Measurements from ENCODE around the gene NVL.

Gene NVL

GRCh38 chr1:224201853-224202252 is 128.1 kb downstream of the NVL start:
- Mint-ChIP-seq H3K4me3 (no peak overlapping the region), H3K4me1 (ENCODE audit: low read depth in 2 of 2) (peaks cover 5 to 7% of the 10 kb centered on the region in 2 donors), H3K36me3 (ENCODE audit: insufficient read depth) (peaks cover 6% of the 10 kb centered on the region), H3K27ac (no peak overlapping the region), H3K9me3 (no peaks in the 10 kb centered on the region), H3K27me3 (no peaks in the 10 kb centered on the region)
- DNase-seq = no peak
- no peak for ATAC-seq (replicated peaks)

GRCh38 chr1:224201383-224201782 is 128.6 kb downstream of the NVL start:
- peaks cover 6% of the 10 kb centered on the region for H3K36me3 Mint-ChIP-seq (ENCODE audit: insufficient read depth)
- peaks cover 5 to 7% of the 10 kb centered on the region in 2 donors for H3K4me1 Mint-ChIP-seq (ENCODE audit: low read depth in 2 of 2)
- DNase-seq = no peak
- H3K4me3 Mint-ChIP-seq = no peak overlapping the region
- no peak for ATAC-seq (replicated peaks)
- H3K27me3 Mint-ChIP-seq = no peaks in the 10 kb centered on the region
- H3K9me3 Mint-ChIP-seq = no peaks in the 10 kb centered on the region
- H3K27ac Mint-ChIP-seq = no peak overlapping the region

- Mint-ChIP-seq H3K27ac (no peak overlapping the region), H3K9me3 (no peaks in the 10 kb centered on the region), H3K4me1 (ENCODE audit: low read depth in 2 of 2) (peaks cover 2 to 4% of the 10 kb centered on the region in 2 donors), H3K36me3 (ENCODE audit: insufficient read depth) (peaks cover 16% of the 10 kb centered on the region), H3K27me3 (no peaks in the 10 kb centered on the region), H3K4me3 (no peak overlapping the region)
- DNase-seq = no peak
- ATAC-seq (replicated peaks) = no peak
Observed at GRCh38 chr1:224199679-224200078, 130.3 kb downstream of the NVL start.

- H3K4me1 Mint-ChIP-seq (ENCODE audit: low read depth in 2 of 2) = peaks cover 0 to 4% of the 10 kb centered on the region in 2 donors
- H3K4me3 Mint-ChIP-seq = no peak overlapping the region
- ATAC-seq (replicated peaks) (no peak), DNase-seq (no peak)
- H3K36me3 Mint-ChIP-seq (ENCODE audit: insufficient read depth) = peaks cover 27% of the 10 kb centered on the region
- no peak overlapping the region for H3K27ac Mint-ChIP-seq
- H3K27me3 Mint-ChIP-seq = no peaks in the 10 kb centered on the region
- H3K9me3 Mint-ChIP-seq = no peaks in the 10 kb centered on the region
Observed at GRCh38 chr1:224198572-224198971, 131.4 kb downstream of the NVL start.

GRCh38 chr1:224196813-224197600 is 133.0 kb downstream of the NVL start:
- peak overlapping the region in 1 of 2 donors; percentile 60 for H3K27ac Mint-ChIP-seq

GRCh38 chr1:224193319-224193966 is 136.5 kb downstream of the NVL start:
- H3K36me3 Mint-ChIP-seq (ENCODE audit: insufficient read depth) = peaks cover 54% of the 10 kb centered on the region
- no peaks in the 10 kb centered on the region for H3K27me3 Mint-ChIP-seq
- H3K9me3 Mint-ChIP-seq = no peaks in the 10 kb centered on the region
- H3K4me3 Mint-ChIP-seq = no peak overlapping the region
- no peak overlapping the region for H3K27ac Mint-ChIP-seq
- H3K4me1 Mint-ChIP-seq (ENCODE audit: low read depth in 2 of 2) = peaks cover 2 to 13% of the 10 kb centered on the region in 2 donors
- no peak for ATAC-seq (replicated peaks)
- no peak for DNase-seq

More at GRCh38 chr1:224196813-224197600, 133.0 kb downstream of the NVL start:
- DNase-seq (no peak), ATAC-seq (replicated peaks) (no peak)
- no peaks in the 10 kb centered on the region for H3K9me3 Mint-ChIP-seq
- H3K4me3 Mint-ChIP-seq = no peak overlapping the region
- no peaks in the 10 kb centered on the region for H3K27me3 Mint-ChIP-seq
- peaks cover 0 to 4% of the 10 kb centered on the region in 2 donors for H3K4me1 Mint-ChIP-seq (ENCODE audit: low read depth in 2 of 2)
- H3K36me3 Mint-ChIP-seq (ENCODE audit: insufficient read depth) = peaks cover 42% of the 10 kb centered on the region

- ATAC-seq (replicated peaks) (peak; percentile 42), DNase-seq (no peak)
- no peaks in the 10 kb centered on the region for H3K27me3 Mint-ChIP-seq
- peaks cover 54% of the 10 kb centered on the region for H3K36me3 Mint-ChIP-seq (ENCODE audit: insufficient read depth)
- H3K9me3 Mint-ChIP-seq = no peaks in the 10 kb centered on the region
- H3K27ac Mint-ChIP-seq = peak overlapping the region; percentile 6 to 38
- H3K4me3 Mint-ChIP-seq = no peak overlapping the region
- H3K4me1 Mint-ChIP-seq (ENCODE audit: low read depth in 2 of 2) = peaks cover 3 to 15% of the 10 kb centered on the region in 2 donors
Observed at GRCh38 chr1:224192082-224192788, 137.7 kb downstream of the NVL start.

GRCh38 chr1:224189561-224189960 is 140.4 kb downstream of the NVL start:
- peaks cover 11 to 30% of the 10 kb centered on the region in 2 donors for H3K4me1 Mint-ChIP-seq (ENCODE audit: low read depth in 2 of 2)
- no peak overlapping the region for H3K4me3 Mint-ChIP-seq
- peaks cover 56% of the 10 kb centered on the region for H3K36me3 Mint-ChIP-seq (ENCODE audit: insufficient read depth)
- DNase-seq = no peak
- ATAC-seq (replicated peaks) = no peak
- no peaks in the 10 kb centered on the region for H3K9me3 Mint-ChIP-seq
- H3K27me3 Mint-ChIP-seq = no peaks in the 10 kb centered on the region
- H3K27ac Mint-ChIP-seq = peak overlapping the region in 1 of 2 donors; percentile 19

GRCh38 chr1:224188286-224188685 is 141.7 kb downstream of the NVL start:
- Mint-ChIP-seq H3K9me3 (no peaks in the 10 kb centered on the region), H3K4me3 (peak overlapping the region in 1 of 2 donors; percentile 67), H3K36me3 (ENCODE audit: insufficient read depth) (peaks cover 53% of the 10 kb centered on the region), H3K4me1 (ENCODE audit: low read depth in 2 of 2) (peaks cover 14 to 37% of the 10 kb centered on the region in 2 donors), H3K27ac (peak overlapping the region; percentile 64 to 70), H3K27me3 (no peaks in the 10 kb centered on the region)
- DNase-seq (no peak), ATAC-seq (replicated peaks) (no peak)

GRCh38 chr1:224185208-224185607 is 144.8 kb downstream of the NVL start:
- H3K27ac Mint-ChIP-seq = peak overlapping the region; percentile 94 to 98
- no peak for ATAC-seq (replicated peaks)
- peaks cover 23 to 55% of the 10 kb centered on the region in 2 donors for H3K4me1 Mint-ChIP-seq (ENCODE audit: low read depth in 2 of 2)

GRCh38 chr1:224183591-224184312 is 146.2 kb downstream of the NVL start:
- DNase-seq (peak; percentile 43 to 55 (median 47)), ATAC-seq (replicated peaks) (peak; percentile 35)

More at GRCh38 chr1:224185208-224185607, 144.8 kb downstream of the NVL start:
- H3K4me3 Mint-ChIP-seq = peak overlapping the region; percentile 85 to 88
- H3K36me3 Mint-ChIP-seq (ENCODE audit: insufficient read depth) = peaks cover 37% of the 10 kb centered on the region
- no peak for DNase-seq
- no peaks in the 10 kb centered on the region for H3K9me3 Mint-ChIP-seq
- no peaks in the 10 kb centered on the region for H3K27me3 Mint-ChIP-seq

GRCh38 chr1:224182866-224183590 is 146.9 kb downstream of the NVL start, which contains the start of gene DEGS1:
Gene DEGS1, plus strand, starts transcription at chr1:224183240. Its CDS starts 97 bp downstream, at chr1:224183337.
- Mint-ChIP-seq H3K4me3 (peak within 1 kb of the TSS; percentile 85 to 88), H3K27ac (peak within 1 kb of the TSS; percentile 94 to 98), H3K9me3 (no peaks in the 10 kb centered on the region), H3K4me1 (ENCODE audit: low read depth in 2 of 2) (peaks cover 20 to 44% of the 10 kb centered on the region in 2 donors), H3K27me3 (no peaks in the 10 kb centered on the region), H3K36me3 (ENCODE audit: insufficient read depth) (peaks cover 31% of the 10 kb centered on the region)
- ATAC-seq (replicated peaks) = peak; percentile 78
- DNase-seq = peak; percentile 83 to 84 (median 84)

More at GRCh38 chr1:224183591-224184312, 146.2 kb downstream of the NVL start:
- Mint-ChIP-seq H3K4me3 (peak overlapping the region; percentile 85 to 88), H3K4me1 (ENCODE audit: low read depth in 2 of 2) (peaks cover 23 to 48% of the 10 kb centered on the region in 2 donors), H3K27me3 (no peaks in the 10 kb centered on the region), H3K9me3 (no peaks in the 10 kb centered on the region), H3K27ac (peak overlapping the region; percentile 94 to 98), H3K36me3 (ENCODE audit: insufficient read depth) (peaks cover 31% of the 10 kb centered on the region)

Data from effector memory CD8-positive, alpha-beta T cell (primary cell).